ENCODE measurements around the gene ZNF516. TPM values are rescaled to one million over a fixed set of nuclear protein-coding genes. Genes with fewer than 3 reads are reported as not detected.

ZNF516 gene
- total RNA-seq, 1 donor from 2014 or later: 75.6 TPM

GRCh38 chr18:76422121-76422520 is 72.9 kb downstream of the ZNF516 start:
- no peak for DNase-seq (ENCODE audit: low spot score)

- DNase-seq (ENCODE audit: low spot score): no peak
Measured at GRCh38 chr18:76421685-76422078, 73.4 kb downstream of the ZNF516 start.

GRCh38 chr18:76420898-76421684 is 74.0 kb downstream of the ZNF516 start:
- no peak for DNase-seq (ENCODE audit: low spot score)

DNA sequence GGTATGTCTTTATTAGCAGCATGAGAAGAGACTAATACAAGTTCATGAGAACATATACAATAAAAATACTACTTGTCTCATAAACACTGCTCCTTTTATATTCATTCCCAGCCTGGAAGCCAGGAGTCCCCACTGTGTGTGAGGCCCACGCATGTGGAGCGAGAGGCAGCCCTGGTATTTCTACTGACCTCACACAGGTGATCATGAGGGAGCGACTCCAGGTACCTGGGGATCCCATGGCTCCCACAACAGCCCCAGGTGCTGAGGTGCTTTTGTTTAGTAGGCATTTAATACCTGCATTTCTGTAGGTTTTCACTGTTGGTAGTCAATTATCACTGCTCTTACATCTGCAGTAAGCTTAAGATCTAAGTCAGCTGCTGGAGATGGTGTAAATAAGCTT is 75.2 kb downstream of the ZNF516 start:
- DNase-seq (ENCODE audit: low spot score): no peak

DNA sequence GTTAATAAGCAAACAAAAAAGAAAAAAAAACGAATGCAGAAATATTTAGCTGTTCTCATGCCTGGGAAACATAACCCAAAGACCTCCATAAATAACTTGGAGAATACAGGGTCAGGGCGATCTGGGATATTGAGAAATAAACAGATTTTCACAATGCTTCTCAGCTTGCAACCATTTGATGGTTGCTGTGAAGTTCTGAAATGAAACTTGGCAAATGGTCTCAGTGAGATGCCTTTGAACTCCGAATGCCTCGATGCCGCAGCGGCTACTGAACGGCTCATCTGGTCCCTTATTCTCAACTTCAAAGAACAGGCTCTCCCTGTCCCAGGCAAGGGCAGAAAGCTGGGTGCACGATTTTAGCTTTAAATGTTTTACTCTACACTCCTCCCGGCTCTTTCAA is 78.1 kb downstream of the ZNF516 start:
- DNase-seq (ENCODE audit: low spot score): no peak

DNA sequence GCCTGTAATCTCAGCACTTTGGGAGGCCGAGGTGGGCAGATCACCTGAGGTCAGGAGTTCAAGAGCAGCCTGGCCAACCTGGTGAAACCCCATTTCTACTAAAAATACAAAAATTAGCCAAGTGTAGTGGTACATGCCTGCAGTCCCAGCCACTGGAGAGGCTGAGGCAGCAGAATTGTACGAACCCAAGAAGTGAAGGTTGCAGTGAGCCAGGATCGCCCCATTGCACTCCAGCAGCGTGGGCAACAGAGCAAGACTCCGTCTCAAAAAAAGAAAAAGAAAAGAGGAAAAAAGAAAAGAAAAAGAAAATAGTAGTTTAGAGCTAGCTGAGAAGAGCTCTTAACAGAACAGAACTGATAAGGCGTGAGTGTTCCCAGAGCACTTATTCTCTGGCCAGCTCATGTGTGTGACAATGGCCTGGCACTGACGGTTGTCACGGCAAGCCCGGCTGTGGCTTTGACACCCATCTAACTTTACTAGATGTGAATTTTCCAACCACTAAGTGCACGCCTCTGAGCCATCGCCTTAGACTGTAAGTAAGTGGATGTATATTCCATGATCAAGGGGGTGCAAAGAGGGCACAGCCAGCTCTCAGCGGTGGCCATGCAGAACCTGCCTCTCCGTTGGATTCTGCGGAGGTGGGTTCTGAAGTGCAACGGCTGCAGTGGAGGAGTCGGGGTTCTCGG is 80.0 kb downstream of the ZNF516 start:
- DNase-seq (ENCODE audit: low spot score): no peak

GRCh38 chr18:76412818-76413565 is 82.0 kb downstream of the ZNF516 start:
- DNase-seq (ENCODE audit: low spot score): no peak

DNA sequence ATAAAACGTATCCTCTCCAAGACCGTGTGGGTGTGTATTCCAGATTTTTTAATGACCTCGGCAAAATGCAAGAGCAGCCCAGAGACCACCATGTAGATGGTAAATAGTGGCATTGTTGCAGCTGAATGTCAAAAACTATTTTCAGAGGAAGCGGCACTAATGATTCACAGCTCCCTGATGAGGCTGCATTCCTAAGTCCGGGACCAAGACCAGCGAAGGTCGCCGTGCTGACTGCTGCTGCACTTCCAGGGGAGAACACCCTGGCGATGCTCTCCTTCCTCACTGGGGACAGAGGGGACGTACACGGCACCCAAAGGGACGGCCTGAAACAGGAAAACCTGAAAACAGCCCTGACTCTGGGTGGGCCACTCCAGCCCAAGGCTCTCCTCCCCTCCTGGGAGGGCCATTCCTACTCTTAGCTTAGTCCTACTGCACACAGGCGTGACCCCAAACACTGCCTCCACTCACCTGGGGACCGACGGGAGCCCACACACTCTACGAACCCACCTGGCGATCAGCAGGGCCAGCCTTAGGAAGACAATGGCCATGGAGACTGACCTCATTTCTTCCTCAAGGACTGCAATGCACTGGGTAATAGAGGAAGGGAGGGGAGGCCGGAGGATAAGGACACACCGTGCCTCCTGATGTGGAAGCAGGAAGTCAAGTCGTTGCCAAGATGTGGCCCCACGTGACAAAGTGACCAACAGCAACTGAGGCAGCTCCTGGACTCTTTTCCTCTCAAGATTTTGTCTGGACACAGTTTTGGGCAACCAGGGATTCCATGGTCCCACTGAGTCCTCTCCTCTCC is 82.8 kb downstream of the ZNF516 start:
- DNase-seq (ENCODE audit: low spot score): no peak

GRCh38 chr18:76410660-76411417 is 84.2 kb downstream of the ZNF516 start:
- no peak for DNase-seq (ENCODE audit: low spot score)

- DNase-seq (ENCODE audit: low spot score): no peak
Measured at GRCh38 chr18:76410033-76410432, 85.0 kb downstream of the ZNF516 start.

DNA sequence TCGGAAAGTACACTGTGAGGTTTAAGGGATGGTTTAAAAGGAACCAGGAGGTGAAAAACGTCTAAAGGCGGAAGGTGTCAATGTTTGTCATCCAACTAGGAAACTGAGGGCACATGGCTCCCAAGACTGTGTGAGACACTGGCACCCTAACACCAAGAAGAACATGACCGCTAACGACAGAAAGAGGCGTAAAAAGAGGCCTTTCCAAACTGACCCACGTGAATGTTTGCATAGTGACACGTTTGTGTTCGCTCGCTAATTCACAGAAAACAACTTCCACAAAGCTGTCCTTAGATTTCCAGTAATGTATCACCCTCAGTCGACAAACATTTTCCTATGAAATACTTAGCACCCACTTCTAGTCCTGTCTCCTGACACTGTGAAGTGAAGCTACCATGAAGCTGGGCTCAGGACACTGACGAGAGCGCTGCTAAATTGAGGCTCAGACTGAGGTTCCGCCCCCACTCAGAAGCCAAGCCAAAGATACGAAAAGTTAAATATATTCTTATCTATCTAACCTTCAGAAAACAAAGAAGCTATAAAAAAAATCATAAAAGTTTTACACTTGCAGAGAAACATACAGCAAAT is 86.5 kb downstream of the ZNF516 start:
- no peak for DNase-seq (ENCODE audit: low spot score)

DNA sequence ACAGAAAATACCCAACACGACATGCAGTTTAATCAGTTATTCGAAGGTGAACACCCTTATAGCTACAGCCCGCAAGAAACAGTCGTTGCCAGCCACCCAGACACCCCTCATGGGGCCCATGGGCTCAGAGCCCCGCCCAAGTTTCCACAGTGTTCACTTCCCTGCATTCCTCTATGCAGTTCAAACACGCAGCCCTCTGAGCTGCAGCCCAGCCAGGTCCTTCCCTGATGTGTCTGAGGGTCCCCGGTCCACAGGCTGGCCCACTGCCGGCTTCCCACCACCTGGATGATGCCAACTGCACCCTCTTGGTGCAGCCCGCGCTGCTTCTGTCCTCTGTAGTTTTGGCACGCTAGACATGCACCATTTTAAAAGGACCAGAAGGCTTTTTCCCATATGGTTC is 87.4 kb downstream of the ZNF516 start:
- no peak for DNase-seq (ENCODE audit: low spot score)

- no peak for DNase-seq (ENCODE audit: low spot score)
Measured at GRCh38 chr18:76406791-76407190, 88.3 kb downstream of the ZNF516 start.

DNA sequence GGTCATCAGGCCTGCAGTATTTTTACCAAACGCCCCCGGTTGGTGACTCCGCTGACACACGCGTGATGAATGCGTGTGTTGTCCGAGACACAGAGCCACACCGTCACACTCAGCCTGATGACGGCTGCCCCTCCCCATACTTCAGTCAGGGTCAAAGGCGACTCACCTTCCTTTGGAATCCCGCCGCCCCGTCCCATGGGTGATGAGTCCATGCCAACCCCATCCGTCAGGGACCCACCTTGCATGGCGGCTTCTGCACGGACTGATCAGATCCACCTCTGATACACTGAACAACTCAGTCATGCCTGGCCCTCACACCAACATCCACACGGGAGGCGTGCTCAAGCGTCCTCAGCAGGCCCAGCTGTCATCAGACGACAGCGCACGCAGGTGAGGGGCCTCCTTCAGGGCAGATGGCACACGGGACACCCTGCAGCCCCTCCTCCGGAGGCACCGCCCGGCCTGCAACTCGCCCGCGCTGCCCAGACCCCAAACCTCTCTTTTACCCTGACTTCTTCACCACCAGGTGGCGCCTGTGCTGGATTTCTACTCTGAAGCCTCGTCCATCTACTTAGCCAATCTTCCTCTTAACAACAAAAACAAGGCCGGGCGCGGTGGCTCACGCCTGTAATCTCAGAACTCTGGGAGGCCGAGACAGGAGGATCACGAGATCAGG is 89.2 kb downstream of the ZNF516 start:
- DNase-seq (ENCODE audit: low spot score): no peak

- DNase-seq (ENCODE audit: low spot score): no peak
Measured at GRCh38 chr18:76405280-76405679, 89.8 kb downstream of the ZNF516 start.

DNA sequence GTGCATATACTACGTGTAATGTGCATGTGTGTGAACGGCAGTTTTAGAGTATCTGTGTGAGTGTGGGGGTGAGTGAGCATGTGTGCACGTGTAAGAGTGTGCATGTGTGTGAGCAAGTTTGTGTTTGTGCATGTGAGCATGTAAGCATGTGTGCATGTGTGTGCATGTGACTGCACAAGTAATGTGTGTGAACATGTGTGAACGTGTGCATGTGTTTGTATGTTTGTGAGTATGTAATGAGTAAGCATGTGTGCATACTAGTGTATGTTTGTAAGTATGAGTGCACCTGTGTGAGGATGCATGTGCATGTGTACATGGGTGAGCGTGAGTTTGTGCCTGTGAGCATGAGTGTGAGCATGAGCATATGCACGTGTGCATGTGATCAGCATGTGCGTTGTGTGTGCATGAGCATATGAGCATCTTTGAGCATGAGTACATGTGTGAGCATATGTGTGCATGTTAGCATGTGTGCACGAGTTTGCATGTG is 90.7 kb downstream of the ZNF516 start:
- DNase-seq (ENCODE audit: low spot score): no peak

DNA sequence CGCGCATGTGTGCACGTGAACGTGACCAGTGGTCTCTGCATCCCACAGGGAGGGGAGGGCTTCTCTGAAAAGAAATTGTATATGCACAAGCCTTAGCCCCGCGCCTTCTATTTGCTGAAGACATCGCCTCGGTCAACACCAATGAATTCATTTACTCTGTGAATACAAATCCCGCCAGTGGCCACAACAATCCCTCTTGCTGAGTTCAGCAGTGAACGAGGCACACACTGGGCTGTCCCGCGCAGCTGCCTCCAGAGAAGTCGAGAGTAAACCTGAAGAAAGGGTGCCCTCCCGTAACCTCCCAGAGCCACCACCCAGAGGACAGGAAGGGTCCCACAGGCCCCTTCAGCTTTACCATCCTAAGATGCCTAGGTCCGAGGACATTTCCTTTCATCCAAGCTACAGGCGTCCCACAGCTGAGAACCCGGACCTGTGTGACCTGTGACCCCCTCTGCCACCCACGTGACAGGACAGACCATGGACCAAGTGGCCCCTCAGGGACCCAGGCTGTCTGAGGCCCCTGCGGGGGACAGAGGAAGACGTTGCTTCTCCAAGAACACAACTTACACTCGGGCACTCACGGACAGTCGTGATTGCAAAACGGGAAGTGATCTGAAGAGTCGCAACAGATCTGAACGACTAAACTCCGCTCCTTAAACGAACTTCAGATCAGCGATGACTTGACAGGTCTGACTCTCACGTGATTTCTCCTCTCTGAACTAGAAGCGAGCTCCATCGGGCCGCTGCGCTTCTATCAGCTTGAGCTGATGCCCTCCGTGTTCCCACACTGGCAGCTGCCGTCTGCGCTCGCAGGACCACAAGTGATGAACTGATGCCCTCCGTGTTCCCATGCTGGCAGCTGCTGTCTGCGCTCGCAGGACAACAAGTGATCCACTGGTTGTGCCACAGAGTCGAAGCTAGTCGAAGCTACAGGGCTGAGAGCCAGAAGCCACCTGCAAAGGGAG is 92.7 kb downstream of the ZNF516 start:
- DNase-seq (ENCODE audit: low spot score): no peak

DNA sequence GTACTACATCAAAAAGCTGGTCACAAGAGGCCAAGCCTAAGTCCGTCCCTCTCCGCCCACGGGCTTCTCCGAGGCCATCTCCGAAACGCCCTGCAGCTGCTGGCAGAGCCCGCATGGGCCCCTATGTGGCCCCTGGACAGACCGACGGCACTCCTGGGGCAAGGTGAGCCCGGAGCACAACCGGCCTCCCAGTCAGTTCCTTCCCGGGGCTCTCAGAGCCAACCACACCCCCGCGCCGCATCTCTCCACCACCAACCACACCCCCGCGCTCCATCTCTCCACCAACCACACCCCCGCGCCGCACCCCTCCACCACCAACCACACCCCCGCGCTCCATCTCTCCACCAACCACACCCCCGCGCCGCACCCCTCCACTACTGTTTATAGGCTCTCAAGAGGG is 93.5 kb downstream of the ZNF516 start:
- no peak for DNase-seq (ENCODE audit: low spot score)

Data from ureter (tissue), 1 donor.